T-helper 2 cell treated with Interferon-gamma antibody and Interleukin-4, amounts not matched to agents 100 ng/mL and 5 ng/mL, for 36 hours (primary cell): ENCODE measurements around the gene YIPF3. TPM values are rescaled to one million over a fixed set of nuclear protein-coding genes. Genes with fewer than 3 reads are reported as not detected.
"Not testable (repeated sequence)": the region's sequence is repeated elsewhere in the genome, so short reads cannot be mapped to it uniquely, and the experiment has no call there.

Experiments used
- intact Hi-C: fragments of 100-400 bp; cut with micrococcal nuclease; formaldehyde crosslinking; loops from one replicate; pipeline ENCODE4 v1.15.1; 2023
- total RNA-seq: library from RNA; stranded (reverse); gene quantifications from 2 replicates; pipeline ENCODE4 v1.2.3, GENCODE V29; 2022

Gene YIPF3
- total RNA-seq: 59.9 and 65.0 TPM in 2 replicates

DNA sequence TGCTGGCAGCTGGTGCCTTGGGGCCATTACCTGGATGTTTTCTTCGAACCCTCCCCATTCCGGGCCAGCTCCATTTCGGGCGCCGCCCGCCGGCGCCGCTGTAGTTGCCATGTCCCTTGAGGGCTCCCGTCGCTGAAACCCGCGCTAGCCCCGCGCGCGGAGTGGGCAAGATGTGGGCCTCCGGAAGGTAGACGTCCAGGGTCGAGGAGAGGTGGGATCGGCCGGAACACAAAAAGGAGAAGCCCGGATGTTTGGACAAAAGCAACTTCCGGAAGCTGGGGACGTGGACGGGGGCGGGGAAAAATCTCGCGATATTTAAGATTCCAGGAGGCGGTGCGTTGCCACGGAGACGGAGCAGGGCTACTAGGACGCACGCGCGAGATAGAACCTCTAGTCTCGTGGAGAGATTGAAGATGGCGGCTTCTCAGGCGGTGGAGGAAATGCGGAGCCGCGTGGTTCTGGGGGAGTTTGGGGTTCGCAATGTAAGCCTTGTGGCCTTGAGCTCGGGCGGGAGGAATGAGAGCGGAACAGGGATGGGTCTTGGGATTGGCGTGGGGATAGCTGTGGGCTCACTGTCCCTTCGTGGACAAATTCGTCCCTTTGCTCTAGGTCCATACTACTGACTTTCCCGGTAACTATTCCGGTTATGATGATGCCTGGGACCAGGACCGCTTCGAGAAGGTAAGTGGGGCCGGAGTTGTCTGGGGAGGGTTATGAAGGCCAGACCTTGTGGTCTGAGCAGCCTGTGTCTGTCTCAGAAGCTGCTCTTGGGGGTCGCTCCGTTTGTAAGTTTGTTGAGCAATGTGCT lies at the start of gene YIPF3, which contains the start of gene POLR1C:
YIPF3 (minus strand) TSS at position 230 of the 808 bp plus-strand sequence; CDS start at position 111, 119 bp downstream.
POLR1C (plus strand) TSS at position 393 of the 808 bp plus-strand sequence; CDS start at position 414, 21 bp downstream.
- intact Hi-C loops: loop anchor here (2.0 to 10.0 kb wide), 11 partner anchors 40 to 558 kb away; partner anchors contain the start of genes ABCC10, CUL7, DLK2 and GTPBP2

DNA sequence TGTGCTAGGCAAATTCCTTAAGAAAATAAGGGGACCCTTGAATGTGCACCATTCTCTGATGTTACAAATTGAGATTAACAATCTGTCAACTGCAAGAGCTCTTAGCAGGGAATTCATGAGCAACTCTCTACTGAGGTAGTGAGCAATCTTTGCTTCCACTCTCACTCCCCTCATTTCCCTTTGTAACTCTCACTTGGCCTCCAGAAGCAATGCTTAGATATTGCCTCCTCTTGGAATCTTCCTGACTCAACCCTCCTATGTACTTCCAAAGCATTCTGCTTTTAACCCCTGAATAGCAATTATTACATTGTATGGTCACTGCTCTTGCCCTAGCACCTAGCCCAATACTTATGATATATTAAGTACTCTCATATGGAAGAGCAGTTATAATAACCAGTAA lies 42.6 kb upstream of the YIPF3 start:
- intact Hi-C loops: no loop called here

DNA sequence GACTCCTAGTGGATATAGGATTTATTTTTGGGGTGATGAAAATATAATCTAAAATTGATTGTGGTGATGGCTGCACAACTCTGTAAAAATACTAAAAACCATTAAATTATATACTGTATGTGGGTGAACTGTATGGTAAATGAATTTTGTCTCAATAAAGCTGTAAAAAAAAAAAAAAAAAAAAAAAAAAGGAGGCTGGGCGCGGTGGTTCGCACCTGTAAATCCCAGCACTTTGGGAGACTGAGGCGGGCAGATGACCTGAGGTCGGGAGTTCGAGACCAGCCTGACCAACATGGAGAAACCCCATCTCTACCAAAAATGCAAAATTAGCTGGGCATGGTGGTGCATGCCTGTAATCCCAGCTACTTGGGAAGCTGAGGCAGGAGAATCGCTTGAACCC lies 40.9 kb upstream of the YIPF3 start:
- intact Hi-C loops: not testable (repeated sequence)

DNA sequence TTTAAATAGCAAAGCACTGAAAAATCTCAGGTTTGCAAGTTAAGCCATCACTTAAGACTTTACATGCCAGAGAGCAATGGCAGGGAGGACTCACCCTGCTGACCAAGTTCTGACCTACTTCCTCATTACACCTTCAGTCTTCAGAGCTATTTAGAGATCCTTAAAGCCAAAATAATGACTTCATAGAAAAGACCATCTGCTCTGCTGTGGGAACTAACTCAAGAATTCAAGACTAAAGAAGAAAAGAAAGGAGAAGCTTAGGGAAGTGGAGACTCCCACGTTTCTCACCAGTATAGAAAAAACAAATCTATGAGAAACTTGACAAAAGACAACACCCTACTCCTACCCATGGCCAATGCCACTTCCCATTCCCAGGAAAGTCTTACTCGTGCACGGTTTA lies 30.5 kb upstream of the YIPF3 start:
- intact Hi-C loops: no loop called here

DNA sequence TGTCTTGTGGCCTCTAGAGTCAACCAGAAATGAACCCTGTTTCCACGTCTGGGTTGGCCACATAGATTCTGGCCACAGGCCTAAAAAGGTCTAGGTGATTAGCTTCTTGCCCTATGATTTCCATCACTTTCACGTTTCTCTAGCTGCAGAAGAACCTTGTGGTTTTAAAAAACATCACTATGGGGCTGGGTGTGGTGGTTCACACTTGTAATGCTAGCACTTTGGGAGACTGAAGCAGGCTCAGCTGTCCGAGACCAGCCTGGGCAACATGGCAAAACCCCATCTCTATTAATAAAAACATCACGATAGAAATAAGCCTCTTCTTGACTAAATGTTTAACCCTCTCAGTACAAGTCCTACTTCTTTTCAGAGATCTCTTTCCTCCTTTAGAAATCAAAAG lies 27.7 kb upstream of the YIPF3 start:
- intact Hi-C loops: no loop called here

DNA sequence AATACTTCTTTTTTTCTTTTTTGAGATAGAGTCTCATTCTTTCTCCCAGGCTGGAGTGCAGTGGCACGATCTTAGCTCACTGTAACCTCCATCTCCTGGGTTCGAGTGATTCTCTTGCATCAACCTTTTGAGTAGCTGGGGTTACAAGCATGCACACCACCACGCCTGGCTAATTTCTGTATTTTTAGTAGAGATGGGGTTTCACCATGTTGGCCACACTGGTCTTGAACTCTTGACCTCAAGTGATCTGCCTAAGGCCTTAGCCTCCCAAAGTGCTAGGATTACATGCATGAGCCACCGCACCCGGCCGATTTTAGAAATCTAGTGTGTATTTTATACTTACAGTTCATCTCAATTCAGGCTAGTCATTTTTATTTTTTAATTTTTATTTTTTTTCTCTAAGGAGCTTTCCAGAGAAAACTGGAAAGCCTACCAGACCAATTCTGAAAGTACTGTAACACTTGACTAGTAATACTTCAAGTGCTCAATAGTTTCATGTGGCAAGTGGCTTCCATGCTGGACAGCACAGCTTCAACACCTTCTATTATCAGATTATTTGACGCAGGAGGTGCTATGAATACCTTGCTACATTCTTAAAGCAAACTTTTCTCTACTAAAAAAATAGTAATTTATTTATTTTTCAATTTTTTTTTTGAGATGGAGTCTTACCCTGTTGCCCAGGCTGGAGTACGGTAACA lies 25.2 kb upstream of the YIPF3 start:
- intact Hi-C loops: no loop called here

DNA sequence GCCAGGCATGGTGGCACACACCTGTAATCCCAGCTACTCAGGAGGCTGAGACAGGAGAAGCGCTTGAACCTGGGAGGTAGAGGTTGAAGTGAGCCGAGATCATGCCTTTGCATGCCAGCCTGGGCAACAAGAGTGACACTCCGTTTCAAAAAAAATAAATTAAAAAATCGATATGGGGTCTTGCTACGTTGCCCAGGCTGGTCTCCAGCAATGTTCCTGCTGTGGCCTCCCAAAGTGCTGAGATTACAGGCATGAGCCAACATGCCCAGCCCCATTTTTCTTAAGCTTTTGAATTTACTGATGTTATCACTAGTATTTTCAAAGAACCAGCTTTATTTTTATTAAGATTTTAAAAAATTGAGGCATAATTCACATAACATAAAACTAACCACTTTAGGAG lies 23.8 kb upstream of the YIPF3 start:
- intact Hi-C loops: no loop called here

DNA sequence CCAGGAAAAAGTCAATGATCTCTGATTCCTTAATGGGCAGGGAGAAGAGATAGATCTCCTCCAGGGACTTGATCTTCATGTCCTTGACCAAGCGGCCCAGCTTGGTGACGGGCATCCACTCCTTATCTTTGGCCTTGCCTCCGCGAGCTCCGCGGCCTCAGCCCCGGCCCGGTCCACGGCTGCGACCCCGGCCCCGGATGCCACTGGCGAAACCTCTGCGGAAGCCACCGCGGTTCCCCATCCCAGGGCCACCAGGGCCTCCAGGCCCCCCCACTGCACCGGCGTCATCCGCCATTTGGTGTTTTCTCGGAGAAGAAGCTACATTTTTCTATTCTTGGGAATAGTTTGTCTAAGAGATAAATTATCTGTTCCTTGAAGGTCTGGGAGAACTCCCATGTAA lies 22.7 kb upstream of the YIPF3 start:
- intact Hi-C loops: not testable (repeated sequence)

DNA sequence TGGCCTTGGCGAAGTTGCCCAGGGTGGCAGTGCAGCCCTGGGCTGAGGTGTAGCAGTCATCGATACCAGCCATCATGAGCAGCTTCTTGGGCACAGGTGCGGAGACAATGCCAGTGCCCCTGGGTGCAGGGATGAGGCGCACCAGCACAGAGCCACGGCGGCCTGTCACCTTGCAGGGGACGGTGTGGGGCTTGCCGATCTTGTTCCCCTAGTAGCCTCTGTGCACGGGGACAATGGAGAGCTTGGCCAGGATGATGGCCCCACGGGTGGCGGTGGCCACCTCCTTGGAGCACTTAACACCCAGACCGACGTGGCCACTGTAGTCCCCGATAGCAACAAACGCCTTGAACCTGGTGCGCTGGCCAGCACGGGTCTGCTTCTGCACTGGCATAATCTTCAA lies 22.3 kb upstream of the YIPF3 start:
- intact Hi-C loops: not testable (repeated sequence)

DNA sequence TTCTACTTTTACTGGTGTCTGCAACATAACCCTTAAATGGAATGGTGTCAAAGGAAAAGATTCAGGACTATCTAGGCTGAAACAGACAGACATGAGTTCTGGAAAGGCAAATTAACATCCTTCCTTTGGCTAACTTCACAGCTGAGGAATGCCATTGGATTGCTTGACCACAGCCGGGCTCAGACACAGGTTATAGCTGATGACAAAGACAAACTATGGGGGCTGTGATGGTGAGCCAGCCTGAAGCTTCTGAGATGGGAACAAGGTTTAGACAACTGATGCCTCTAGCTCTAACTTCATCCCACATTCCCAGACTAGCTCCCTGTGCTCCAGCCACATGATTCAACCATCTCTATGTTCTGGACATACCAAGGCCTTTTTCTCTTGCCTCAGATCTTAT lies 15.5 kb upstream of the YIPF3 start:
- intact Hi-C loops: no loop called here

DNA sequence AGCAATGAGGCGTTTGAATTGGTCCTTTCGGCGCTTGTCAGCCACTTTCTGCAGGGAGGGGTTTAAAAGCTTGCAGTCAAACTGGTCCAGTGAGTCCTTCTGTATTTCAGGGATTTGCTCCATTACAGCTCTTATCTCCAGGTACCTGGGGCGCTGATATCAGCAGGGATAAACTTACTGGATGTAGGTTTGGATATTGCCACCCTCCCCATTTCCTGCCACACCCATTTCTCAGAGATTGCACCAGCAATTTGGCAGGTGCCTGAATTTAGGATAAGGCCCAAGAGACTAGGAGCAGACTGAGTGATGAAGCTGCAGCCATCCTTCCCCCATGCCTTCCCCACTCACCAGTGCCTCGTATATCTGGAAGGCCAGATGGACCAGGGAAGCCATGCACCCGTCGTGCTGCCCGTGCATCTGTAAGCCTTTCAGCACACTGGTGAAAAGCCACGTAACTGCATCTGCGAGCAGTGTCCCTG lies 7.8 kb upstream of the YIPF3 start:
- intact Hi-C loops: no loop called here

DNA sequence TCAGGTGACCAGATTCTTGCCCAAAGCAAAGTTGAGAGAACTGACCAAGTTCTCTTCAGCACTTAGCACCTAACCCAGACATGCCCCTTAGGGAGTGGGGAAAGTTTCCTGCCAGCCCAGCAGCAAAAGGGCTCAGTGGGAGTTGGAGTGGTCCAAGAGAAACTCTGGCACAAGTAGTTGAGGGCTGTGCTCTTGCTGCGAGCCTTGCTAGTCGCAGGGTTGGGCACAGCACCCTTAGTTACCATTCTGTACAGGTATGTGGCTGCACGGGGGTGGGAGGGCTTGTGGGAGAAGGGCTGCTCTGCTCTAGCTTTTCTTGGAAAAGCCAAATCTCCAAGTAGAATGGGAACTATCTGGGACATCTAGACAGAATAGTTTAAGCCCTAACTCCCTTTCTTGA lies 6.6 kb upstream of the YIPF3 start:
- intact Hi-C loops: no loop called here

DNA sequence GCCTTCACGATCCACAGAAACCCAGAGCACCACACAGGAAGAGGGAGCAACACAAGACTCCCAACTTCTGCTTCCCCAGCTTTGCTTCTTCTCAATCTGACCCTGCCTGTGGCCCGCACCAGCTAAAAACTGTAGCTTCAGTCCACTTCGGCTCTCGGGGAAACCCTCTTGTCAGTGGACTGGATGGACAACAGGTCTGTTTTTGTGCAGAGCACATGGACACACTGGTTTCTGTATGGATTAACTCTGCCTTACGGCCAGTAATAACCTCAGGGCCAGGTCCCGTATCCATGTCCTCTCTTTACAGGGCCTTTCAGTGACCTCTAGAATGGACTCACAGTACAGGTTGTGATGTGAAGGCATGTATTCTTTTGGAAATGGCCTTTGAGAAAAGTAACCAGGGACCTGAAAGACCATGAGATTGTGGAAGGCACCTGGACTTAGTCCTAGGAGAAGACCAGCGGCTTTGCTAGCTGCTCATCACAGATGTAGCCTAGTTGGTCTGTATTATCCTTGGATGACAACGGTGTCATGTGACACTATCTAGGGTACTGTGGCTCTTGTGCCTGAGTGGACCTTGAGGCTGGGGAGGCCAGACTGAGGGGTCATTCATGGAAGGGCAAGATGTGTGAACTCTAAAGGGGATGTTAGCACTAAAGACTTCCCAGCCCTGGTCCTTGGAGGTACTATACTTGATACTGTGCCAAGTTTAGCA lies 6.0 kb upstream of the YIPF3 start:
- intact Hi-C loops: no loop called here

DNA sequence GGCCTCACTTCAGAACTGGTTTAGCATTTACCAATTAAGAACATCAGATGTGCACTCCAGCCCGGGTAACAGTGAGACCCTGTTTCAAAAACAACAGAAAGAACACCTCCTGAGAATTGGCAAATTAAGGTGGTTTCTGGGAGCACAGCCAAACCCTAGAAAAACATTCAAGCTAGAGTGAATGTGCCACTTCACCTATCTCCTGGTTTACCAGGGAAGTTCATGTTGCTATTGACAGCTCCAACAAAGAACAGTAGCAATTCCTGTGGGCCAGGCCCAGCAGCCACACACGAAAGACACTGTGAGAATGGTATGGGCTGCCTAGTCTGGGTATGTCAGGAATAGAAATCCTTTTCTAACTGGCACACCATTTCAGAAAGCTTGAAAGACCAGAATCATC lies 5.1 kb upstream of the YIPF3 start:
- intact Hi-C loops: no loop called here

DNA sequence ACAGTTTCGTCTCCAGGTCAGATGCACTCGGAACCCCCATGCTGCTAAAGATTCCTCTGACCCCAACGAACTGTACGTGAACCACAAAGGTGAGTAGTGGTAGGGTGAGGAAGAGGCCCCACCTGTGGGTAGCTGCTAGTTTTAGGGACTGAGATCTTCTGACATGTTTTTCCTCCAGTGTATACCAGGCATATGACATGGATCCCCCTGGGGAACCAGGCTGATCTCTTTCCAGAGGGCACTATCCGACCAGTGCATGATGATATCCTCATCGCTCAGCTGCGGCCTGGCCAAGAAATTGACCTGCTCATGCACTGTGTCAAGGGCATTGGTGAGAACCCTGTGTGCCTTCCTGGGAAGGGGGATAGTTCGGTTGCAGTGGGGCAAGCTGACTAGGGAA lies 3.4 kb upstream of the YIPF3 start:
- intact Hi-C loops: no loop called here

DNA sequence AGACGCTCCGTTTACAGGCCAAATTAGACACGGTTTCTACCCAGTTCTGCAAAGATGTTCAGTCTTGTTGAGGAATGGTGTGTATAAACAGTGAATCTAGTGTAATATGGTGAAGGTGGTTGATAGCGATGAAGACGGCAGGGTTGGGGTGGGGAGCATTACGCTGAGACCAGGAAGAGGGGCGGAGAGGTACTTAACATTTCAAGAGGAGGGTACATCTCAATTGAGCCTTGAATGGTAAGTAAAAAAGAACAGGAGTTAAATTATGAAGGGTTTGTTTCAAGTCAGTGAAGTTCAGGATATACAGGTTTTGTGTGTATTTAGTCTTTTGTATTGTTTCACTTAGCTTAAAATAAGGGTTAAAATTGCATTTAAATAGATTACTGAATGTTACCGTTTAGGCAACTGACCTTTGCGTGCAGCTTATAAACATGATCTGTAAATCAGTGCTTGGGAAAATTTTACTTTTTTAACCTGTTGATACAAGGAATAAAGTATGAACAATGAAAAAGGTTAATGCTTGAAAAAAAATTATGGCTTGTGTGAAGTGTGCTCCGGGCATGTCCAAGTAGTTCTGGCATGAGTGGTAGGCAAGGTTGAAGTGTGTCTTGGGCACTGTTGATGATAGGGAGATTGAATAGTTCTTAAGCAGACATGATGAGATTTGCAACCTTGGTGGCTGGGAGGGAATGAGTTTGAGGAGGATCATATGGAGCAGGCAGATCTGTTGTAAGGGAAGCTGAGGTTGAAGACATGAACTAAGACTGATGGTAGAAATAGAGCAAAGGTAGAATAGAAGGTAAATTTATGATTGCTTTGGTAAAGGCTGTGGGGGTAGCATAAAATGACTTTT lies 1.0 kb upstream of the YIPF3 start:
- intact Hi-C loops: loop anchor here (2.0 to 10.0 kb wide), 11 partner anchors 41 to 557 kb away; partner anchors contain the start of genes ABCC10, CUL7, DLK2 and GTPBP2

DNA sequence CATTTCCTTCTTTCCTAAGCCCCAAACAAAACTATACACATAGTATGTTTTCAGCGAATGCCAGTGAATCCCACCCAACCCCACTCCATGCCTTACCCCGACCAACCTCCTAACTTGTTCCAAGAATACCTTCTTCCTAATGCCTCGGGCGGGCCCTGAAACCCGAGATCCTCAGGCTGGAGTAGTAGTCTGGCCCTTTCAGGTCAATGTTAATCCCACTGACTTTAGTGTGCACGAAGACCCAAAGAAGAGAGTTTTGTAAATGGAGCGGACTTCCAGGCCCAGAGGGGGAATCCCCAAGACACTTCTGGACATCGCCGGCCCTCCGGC lies 394 bp downstream of the YIPF3 start:
- intact Hi-C loops: loop anchor here (2.0 to 10.0 kb wide), 11 partner anchors 40 to 558 kb away; partner anchors contain the start of genes ABCC10, CUL7, DLK2 and GTPBP2

DNA sequence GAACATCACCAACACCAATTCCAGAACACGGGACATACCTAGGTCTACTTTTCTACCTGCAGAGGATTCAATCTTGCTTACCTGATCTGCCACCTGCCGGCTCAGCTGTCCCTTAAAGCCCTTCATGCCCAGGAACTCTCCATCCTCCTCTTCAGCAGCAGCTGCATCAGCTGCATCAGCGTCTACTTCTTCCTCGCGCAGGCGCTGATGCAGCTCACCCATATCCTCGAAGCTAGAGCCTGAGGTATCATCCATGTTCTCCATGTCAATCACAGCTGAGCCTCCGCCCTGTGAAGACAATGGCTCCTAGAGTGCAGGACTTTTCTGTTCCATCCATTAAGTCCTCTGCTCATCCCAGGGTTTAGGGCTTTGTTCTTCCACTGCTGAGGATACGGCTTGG lies 918 bp downstream of the YIPF3 start:
- intact Hi-C loops: loop anchor here (2.0 to 10.0 kb wide), 11 partner anchors 39 to 559 kb away; partner anchors contain the start of genes ABCC10, CUL7, DLK2 and GTPBP2

DNA sequence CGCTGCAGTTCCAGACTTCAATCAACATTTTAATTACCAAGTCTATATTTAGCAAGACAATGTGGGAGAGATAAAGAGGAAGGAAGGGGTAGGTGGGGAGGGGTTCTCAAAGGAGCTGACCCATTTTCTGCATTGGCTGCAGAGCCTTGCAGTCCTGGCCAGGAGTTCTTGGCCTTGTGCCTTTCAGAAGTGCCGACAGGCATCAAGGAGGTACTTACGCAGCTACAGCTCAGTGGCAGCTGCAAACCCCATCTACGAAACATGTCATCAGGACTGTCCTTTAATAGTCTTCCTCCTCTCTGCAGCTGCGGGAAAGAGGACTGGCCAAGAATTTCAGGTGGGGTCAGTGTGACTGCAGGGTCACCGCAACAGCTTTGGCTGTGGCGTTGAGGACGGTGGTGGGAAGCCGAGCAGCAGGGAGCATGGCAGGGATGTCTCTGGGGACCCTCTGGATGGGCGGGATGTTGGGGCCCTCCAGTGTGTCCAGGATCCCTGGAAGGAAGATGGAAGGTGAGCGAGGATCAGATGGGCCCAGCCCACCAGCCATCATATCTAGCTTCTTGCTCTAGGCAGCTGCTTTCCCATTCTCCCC lies 4.8 kb downstream of the YIPF3 start:
- intact Hi-C loops: loop anchor here (10.0 kb wide), 2 partner anchors 457 to 563 kb away; partner anchors contain the start of genes CUL7, KLC4 and MRPL2

DNA sequence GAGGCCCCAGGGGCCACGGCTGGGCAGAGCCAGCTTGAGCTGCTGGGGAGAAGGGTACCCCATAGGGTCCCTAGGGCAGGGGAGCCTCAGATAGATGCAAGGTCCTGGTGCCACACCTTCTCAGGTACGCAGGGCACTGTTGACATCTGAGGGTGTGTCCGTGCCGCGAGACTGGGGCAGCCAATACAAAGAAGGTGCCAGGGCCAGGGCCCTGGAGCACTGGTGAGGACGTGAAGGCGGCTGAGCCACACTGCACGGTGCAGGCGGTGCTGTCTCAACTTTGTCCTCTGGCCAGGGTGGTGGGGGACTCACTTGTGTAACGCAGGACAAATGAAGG lies 5.9 kb downstream of the YIPF3 start:
- intact Hi-C loops: loop anchor here (10.0 kb wide), 2 partner anchors 456 to 564 kb away; partner anchors contain the start of genes CUL7, KLC4 and MRPL2
